ENCODE data around the gene PREX1.

Gene PREX1

DNA sequence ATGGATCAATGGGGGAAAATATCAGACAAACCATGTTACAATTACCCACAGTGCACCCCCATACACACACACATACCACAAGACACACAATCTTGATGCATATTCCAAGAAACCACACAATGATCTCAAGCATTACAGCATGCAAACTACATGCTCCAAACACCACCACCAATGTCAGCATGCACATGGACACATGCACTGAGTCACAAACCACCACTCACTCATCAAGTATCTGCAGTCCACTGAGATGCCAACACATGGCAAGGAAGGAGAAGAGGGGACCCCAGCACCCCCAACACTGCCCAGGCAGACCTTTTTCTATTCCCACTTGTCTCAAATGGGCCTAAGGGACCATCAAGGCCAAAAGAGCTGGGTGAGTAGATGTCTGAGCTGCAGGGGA lies 91.6 kb downstream of the PREX1 start:
- no peak for DNase-seq (ENCODE audit: low read depth, low spot score)

DNA sequence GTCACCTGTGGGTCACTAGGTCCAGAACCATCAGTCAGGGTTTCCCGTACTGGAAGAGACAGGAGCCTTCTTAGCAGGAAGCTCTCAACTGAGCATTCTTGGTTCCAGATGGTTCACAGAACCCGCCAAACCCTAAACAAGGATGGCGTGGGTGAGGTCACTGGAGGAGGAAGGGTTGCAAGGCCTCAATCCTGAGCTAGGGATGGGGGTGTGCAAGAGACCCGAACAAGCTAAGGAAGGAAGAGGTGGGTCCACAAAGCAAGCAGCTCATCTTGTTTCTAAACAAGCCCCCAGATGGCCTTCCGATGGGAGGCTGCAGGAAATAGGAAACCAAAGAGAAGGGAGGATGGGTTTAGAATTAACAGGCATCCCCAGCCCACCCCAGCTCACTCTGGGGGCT lies 92.7 kb downstream of the PREX1 start:
- no peak for DNase-seq (ENCODE audit: low read depth, low spot score)

DNA sequence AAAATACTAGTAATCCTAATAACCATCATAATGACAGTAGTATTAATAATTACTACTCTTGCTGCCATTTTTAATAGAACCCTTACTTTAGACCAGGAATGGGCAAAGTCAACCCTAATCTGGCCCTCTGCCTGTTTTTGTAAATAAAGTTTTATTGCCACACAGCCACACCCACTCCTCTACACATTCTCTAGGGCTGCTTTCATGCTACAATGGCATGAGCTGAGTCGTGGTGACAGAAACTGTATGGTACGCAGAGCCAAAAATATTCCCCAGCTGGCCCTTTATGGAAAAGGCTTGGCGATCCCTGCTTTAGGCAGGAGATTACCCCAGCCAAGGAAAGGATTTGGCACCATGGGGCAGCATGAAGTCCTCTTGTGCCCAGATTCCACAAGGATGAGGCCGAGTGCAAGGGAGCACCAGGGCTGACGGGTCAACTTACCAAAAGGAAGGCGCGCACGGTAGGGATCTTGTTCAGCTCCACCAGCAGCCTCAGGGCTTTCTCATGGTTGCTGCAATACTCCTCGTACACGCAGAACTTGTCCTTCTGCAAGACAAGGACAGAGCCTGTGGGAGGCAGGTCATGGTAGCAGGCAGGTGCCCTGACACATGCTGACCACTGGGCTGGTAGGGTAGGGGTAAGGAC lies 93.6 kb downstream of the PREX1 start:
- DNase-seq (ENCODE audit: low read depth, low spot score): no peak

DNA sequence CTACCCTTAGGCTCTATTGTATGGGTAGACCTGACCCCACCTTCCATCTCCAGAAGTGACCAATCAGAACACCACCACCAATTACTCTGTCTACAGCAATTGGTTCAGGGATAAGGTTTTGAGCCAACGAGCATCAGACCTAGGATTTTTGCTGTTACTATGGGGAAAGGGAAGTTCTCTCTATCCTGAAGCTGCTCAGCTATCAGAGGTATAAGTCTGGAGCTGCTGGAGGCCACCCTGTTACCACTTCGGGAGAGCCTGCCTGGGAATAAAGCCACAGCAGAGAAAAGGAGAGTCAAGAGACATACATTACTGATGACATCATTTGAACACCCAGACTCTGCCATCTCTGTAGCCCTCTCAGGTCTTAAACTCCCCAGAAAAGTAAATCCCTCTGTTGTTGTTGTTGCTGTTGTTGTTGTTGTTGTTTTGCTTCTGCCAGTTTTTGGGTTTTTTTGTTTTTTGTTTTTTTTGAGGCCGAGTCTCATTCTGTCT lies 94.5 kb downstream of the PREX1 start:
- DNase-seq (ENCODE audit: low read depth, low spot score): no peak

DNA sequence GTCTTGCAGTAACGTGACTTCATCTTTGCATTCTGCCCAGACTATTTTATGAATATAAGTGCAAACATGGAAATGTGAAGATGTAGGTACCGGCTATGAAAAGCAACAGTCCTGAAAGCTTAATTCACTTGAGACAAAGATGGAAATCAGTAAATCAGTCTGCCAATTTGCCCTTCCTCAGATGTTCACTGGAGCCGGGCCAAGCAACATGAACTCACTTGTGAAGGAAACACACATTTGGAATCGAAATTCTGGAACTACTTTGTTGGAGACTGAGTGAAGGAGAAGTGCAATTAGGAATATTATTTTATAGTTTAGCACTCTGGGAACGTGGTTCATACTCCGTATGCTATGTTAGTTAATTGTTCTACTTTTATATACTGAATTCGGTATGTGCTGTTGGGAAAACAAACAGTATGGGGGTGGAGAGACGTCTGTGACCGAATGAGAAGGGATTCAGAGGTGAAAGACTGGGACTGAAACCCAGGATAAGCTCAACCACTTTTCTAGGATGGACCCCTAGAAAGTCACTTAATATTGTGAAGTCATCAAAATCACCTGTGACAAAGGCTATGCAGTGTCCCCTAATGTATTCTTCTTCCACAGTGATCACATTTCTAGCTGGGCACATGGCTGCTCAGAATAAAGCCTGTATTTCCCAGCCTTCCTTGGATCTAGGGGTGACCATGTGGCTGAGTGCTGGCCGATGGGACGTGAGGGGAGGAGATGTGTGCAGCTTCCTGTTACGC lies 95.5 kb downstream of the PREX1 start:
- DNase-seq (ENCODE audit: low read depth, low spot score): no peak

DNA sequence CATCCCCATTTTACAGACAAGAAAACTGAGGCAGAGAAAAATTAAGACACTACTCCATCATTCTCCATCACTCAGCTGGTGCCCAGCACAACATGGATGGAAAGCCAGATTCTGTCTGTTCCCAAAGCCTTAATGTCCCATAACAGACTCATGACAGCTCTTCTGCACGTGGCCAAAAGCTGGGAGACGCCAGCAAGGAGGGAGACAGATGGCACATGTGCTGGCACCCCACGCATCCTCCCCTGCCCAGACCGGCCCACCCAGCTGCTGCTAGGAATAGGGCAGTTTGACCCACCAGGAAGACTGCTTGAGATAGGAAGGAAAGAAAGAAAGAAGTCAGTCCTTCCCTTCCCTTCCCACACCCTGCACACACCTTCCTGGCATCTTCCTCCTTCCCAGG lies 96.3 kb downstream of the PREX1 start:
- no peak for DNase-seq (ENCODE audit: low read depth, low spot score)

DNA sequence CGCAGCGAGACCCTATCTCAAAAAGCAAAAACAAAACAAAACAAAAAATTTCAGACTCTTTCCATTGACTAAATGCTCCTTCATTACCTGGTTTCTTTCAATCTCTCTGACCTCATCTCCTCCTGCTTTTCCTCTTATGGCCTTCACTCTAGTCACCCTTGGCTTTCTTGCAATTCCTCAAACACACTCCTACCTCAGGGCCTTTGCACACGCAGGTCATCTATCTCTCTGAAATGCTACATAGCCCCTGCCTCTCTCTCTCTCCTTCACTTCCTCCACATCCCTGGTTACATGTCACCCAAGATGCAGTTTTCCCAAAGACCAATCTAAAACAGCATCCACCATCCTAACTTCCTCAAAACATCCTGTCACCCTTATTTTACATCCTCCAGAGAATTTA lies 96.8 kb downstream of the PREX1 start:
- no peak for DNase-seq (ENCODE audit: low read depth, low spot score)

DNA sequence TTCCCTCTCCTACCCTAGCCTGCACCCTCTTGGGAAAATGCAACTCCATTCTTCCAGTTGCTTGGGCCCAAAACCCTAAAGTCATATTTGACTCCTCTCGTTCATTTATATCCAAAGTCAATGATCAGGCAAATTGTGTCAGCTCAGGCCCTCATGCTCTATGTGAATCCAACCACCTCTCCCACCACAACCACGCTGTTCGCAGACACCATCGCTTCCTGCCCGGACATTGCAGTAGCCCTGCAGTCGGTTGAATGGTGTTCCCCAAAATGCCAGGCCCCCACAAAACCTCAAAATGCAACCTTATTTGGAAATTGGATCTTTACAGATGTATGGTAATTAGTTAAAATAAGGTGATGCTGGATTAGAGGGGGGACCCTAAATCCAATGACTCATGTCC lies 98.3 kb downstream of the PREX1 start:
- no peak for DNase-seq (ENCODE audit: low read depth, low spot score)

DNA sequence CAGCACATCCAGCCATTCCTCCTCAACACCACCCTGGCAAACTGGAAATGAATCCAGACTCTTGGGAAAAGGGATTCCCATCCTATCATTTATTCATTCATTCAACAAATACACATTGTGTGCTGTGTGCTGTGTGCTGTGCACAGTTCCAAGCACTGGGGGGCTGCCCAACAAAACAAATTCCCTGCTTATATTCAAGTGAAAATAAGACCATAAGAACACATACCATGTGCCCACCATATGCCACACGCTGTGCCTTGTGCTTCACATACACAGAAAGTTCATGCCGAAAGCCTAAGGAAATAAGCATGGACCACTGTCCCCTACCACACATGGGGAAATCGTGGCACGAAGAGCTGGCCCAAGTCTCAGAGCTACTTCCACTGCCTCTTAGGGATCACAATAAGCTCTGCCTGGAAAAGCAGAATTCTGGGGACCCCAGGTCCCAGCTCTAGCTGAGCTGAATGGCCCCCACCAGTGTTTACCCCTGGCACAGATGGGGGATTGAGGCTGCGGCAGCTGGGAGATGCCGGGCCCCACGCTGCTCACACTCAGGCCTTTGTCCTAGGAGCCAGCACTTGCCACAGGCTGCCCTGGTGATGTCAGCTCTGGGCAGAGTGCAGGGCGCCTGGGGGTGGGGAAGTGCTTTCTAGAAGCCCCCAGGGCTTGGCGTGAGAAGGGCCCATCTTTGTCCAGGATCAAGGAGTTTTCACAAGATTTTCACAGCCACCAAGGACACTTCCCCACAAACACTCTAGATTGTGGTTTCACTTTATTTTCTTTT lies 99.6 kb downstream of the PREX1 start:
- no peak for DNase-seq (ENCODE audit: low read depth, low spot score)

DNA sequence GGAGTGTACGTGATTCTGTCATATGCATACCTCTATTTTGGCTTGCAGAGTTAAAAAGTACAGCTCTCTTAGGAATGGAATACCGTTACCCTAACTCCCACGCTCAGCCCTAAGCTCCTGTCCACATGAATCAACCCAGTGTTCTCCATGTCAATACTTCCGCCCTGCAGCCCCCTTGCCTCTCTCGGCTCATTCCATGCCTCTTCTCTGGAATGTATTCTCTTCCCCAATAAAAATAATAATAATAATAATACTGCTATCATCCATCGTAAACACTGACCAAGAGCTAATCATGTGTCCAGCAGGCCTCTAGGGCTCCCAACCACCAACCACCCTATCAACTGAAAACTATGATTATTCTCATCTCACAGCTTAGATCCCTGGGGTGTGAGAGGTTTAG lies 100.6 kb downstream of the PREX1 start:
- no peak for DNase-seq (ENCODE audit: low read depth, low spot score)

DNA sequence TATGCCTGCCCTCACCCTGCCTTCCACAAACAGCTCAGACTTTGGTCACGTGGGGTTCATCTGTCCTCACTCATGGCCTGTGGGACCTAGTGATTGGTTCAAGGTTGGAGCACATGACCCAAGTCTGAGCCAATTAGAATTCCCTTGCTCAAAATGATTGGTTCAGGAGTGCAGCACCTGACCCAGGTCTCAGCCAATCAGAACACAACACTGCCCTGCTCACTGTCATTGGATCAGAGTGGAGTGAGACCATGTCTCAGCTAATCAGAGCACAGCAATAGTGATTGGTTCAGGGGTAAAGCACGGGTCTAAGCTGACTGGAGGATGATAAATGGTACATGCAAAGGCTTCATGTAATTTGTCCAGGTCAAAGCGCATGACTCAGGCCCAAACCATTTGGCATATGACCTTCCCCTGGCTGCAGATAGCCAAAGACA lies 102.2 kb downstream of the PREX1 start:
- DNase-seq (ENCODE audit: low read depth, low spot score): peak; percentile 12

DNA sequence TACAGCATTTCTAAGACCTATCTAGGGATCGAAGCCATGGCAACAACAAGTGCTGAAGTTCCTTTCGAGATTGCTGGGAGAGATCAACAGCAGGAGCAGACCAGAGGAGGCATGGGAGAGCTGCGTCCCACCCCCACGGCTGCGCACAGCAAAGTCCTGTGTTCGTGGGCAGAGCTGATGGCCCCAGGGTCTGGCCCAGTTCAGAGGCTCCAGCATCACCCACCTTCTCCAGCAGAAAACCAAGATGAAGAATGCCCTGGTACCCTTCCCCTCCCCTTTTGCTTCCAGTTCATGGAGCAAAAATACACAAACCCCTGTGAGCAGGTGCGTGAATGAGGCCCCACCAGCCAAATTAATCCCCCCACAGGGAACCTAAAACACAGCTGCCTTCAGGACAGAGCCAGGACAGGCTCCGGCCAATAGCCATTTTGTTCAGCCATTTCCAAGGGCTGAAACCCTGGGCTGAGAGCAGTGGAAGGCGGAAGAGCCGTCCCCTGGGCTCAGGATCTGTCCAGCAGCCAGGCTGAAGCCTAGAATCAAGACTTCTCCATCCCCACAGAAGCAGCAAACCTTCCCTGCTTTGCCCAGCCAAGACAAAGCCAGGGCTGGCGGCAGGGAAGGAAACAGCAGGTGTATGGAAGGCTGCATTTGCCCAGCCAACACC lies 102.8 kb downstream of the PREX1 start:
- DNase-seq (ENCODE audit: low read depth, low spot score): no peak

DNA sequence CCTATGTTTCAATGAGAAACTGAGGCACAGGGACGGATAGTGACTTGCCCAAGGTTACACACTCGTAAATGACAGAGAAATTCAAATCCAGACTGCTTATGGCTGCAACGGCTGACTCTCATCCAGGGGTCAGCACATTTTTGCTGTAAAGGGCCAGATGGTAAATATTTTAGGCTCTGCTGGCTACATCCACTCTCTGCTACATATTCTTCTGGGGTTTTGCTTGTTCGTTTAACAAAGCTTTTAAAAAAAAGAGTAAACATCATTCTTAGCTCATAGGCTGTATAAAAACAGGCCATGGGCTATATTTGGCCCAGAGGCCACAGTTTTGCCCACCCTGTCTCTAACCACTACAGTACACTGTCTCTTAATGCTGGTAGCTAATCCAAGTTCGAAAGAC lies 103.4 kb downstream of the PREX1 start:
- no peak for DNase-seq (ENCODE audit: low read depth, low spot score)

DNA sequence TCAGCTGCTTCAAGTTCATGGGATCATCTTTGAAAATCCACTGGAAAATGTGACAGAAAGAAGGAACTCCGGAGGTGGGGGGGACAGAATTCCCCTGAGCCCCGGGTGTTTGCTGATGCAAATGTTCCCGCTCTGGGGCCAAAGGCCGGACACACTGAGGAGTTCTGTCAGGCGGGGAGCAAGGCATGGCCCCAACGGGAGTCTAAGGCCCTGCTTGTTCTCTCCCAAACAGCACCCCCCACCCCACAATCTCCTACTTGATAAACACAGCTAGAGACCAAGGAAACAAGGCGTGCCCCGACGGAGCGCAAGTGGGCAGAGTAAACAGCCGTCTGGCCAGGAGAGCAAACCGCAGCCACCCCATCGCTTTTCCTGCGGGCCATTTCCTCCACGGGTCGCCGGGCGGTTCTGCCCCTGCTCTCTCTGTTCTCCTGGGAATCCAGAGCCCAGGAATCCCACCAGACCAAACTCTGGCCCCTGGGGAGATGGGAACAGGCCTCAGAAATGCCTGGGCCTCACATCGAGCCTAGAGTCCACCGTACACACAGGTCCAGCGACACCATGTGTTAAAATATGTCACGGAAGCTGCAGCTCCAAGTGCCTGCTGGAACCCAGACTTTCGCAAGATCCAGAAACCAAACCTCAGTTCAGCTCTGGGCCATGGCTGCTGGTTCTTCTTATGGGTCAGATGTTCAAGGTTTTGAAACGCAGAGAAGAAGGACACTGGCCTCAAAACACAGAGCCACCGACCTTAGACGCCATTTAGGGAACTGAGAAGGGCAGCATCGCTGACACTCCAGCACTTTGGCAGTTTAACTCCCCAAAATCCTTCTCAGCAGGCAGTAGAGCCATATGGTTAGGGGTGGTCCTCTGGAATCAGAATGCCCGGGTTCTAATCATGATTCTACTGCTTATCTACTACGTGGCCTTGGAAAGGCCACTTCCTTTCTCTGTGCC lies 104.2 kb downstream of the PREX1 start:
- no peak for DNase-seq (ENCODE audit: low read depth, low spot score)

DNA sequence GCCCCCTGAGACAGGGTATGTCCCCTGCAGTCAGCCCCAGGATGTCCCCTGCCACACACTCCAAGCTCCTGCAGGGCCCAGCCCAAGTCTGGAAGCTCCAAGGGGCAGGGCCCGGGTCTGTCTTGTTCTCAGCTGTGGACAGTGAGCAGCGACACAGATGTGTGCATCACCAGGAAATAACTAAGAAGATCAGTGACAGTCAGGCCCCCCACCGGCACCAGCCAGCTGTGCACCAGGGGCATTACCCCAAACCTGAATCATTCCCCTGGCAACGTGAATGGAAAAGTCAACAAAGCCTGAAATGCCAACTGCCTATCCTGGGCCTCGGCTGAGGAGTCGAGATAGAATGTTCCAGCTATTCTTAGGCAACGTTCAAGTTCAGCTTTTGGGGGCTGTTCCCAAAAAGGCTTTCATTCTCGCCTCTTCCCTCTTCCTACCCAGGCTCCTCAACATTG lies 105.0 kb downstream of the PREX1 start:
- DNase-seq (ENCODE audit: low read depth, low spot score): no peak

DNA sequence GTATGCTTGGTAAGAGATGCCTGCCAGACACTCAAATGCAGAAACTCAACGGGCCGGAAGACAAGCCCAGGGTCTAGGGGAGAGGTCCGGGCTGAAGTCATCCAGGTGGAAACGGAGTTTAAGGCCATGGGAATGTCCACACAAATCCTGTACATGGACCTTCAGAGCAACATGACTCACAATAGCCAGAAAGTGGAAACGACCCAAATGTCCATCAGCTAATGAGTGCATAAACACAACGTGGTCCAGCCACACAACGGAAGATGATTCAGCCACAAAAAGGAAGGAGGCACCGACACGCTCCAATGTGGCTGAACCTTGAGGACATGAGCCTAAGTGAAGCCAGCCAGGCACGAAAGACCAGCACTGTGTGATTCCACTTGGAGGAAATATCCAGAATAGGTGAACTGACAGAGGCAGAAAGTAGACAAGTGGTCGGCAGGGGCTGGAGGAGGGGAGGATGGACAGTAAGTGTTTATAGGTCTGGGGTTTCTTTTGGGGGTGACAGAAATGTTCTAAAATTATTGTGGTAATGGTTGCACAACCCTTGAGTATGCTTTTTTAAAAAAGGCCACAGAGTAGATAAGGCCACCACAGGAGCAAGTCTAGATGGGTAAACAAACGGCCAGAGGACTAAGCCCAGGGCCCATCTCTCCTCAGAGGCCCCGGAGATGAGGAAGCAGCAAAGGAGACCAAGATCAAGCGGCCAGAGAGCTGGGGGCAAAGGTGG lies 105.6 kb downstream of the PREX1 start:
- no peak for DNase-seq (ENCODE audit: low read depth, low spot score)

DNA sequence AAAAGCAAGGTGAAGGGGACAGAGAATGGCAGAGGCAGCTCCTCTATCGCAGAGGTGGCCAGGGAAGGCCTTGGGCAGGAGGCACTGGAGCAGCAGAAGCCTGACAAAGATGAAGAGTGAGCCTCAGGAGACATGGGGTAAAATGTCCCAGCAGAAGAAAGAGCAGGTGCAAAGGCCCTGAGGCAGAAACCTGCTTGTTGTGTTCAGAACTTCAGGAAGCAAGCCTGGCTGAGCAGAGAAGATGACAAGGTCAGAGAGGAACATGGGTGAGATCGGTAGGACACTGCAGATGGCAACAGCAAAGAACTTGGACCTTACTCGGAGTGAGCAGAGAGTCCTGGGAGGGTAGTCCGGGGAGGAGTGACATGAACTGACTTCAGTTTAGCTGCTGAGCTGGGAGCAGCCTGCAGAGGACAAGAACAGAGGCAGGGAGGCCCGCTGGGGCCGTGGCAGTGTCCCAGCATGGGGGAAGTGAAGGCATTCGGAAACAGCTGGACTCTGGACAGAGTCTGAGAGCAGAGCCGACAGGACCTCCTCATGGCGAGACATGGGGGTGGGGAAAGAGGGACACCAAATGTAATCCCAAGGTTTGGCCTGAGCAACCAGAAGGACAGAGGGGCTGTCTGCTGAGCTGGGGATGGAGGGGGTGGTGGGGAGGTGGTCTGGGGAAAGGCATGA lies 106.3 kb downstream of the PREX1 start:
- no peak for DNase-seq (ENCODE audit: low read depth, low spot score)

DNA sequence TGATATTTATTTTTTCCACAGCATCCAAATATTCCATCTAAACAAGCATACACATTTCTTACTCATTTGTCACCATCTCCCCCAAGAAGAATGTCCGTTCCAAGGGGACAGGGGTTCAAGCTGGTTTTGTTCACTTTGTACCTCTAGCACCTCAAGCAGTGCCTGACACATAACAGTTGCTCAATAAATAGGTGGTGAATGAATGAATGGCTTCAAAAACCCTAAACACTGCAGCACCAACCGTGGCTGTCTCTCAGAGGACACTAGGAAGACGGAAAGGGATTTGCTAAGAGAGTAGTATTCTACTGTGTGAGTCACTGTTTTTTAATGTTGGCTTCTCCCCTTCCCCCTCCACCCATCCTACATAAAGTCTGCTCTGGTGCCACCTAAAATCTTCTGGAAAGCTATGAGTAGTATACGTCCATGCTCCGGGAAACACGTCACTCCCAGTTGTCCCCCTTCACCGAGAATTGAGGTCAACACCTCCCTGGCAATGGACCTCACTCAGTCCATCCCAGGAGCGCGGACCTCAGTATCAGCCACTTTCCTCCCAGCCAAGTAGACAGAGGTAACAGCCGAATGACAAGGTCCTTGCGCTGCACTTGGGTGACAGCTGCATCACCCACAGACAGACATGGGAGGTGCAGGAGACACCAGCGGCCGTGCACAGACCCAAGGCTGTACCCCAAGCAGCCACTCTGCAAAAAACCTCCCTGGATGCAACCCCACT lies 107.4 kb downstream of the PREX1 start:
- no peak for DNase-seq (ENCODE audit: low read depth, low spot score)

Measured in iPS DF 19.7 (cell line).